GM21423 (cell line): ENCODE results near the gene ELAC2.

Experiments
- ATAC-seq: cut with Tn5 transposase; IDR thresholded peaks from one replicate; pipeline ENCODE4 v1.9.1; 2021; ENCODE audit warnings: mild to moderate bottlenecking, moderate library complexity; ENCODE audit not compliant: unreplicated experiment

ELAC2 gene

DNA sequence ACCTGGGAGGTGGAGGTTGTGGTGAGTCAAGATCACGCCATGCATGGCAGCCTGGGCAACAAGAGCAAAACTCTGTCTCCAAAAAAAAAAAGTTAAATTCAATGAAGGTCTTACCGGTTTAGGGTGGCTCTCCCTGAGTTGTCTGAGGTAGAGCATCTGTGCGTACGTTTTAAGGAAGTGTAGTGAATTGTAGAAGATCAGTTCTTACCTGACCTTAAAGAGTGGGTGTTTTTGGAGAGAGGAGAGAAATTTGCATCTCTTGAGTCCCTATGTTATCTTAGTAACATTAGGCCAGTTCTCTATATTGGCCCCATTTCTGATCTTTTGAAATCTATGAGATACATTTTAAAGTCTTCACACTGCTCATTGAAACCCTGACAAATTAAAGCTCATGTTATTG is 56.2 kb downstream of the ELAC2 start:
- no peak for ATAC-seq

DNA sequence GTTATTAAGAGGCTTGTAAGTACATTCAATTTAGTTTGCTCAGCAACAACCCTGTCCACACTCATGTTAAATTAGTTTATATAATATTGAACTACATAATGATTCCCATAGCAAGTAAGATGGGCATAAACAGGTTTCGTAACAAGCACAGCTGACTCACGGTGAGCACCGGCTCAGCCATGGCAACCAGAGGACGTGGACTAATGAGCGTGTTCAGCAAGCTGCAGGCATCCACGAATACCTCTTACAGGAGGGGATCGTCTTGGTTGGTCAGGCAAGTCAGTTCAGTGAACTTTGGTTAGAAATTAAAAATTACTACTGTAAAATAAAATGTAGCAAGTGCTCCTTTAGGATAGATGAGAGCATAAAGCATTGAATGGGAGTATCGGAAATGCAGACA is 58.4 kb downstream of the ELAC2 start:
- ATAC-seq, result no peak

DNA sequence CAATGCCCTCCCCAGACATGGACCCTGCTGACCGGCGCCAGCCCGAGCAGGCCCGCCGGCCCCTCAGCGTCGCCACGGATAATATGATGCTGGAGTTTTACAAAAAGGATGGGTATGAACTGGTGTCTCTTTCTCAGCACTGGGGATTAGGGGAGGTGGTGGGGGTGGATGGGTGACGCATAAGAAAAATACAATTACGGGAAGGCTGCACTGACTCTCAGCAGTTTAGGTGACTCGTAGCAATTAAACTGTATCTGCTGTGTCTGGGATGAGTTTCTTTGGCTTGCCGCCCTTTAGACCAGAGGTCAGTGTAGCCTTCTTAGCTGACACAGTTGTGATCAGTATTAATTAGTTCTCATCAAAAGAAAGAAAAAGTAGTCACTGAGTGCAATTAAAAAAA is 59.0 kb downstream of the ELAC2 start:
- ATAC-seq, result no peak

DNA sequence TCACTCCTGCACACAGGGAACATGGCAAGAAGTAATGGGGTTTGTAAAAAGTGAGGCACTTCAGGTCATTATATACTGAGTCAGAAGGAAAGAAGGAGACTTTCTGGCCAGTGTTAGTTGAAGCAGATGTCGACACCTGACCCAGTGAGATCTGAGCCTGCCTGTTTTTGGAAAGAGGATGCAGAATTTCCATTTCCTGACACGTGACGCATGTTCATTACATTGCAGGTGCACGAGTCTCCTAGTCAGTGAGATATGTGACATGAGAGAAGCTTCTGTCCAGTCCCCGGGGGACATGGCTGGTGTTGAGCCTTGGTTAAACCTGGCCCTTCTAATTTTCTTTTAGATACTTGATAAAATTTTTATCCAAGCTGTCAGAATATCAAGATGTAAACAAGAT is 62.3 kb downstream of the ELAC2 start:
- no peak for ATAC-seq

DNA sequence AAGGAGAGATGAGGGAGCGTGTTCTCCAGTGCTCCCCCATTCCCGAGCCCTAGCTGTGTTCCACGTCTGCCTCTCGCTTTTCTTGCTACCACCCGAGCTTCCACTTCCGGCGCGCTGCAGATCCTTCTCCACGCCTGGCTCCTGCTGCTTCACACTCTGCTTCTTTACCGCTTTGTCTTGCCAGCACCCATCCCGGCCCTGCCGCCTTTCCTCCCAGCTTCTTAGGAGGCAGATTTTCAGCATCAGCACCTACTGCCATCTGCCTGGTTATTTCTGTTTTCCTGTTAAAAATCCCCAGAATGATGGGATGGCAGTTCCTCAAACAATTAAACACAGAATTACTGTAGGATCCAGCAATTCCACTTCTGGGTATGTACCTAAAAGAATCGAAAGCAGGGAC is 64.7 kb downstream of the ELAC2 start:
- ATAC-seq, result no peak

DNA sequence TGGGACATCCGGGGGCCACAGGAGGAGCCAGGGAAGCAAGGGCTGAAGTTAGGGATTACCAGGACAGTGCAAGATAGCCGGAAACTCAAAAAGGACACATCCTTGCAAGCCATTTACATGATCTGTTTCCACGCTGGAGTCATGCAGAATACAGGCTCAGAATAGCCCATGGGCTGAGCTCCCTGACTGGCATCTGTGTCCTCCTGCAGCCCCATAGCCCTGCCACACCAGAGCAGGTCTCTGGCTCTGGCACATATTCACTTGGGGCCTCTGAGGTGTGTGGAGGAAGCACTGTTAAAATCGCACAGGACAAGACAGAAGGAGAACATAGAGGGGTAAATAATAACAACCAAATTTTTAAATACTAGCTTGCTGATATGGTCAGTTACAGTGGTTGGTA is 65.8 kb downstream of the ELAC2 start:
- no peak for ATAC-seq

DNA sequence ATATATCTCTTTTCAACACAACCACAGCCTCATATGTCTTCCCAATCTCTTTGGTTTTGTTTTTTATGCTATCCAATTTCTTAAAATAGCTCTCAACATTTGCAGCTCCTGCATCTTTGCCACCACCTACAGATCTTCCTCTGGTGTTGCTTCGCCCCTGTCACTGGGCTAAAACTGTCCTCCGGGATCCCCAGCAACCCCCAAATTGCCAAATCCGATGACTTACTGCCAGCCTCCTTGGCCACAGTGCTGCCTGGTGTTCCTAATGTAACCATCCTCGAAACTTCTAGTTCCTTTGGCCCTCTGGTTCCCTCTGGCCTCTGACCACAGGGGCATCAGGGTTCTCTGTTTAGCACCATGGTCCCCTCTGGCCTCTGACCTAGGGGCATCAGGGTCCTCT is 70.8 kb downstream of the ELAC2 start:
- no peak for ATAC-seq
